ENCODE measurements around the gene ALPP.
"Not testable (repeated sequence)": the region's sequence is repeated elsewhere in the genome, so short reads cannot be mapped to it uniquely, and the experiment has no call there.

The ALPP gene

DNA sequence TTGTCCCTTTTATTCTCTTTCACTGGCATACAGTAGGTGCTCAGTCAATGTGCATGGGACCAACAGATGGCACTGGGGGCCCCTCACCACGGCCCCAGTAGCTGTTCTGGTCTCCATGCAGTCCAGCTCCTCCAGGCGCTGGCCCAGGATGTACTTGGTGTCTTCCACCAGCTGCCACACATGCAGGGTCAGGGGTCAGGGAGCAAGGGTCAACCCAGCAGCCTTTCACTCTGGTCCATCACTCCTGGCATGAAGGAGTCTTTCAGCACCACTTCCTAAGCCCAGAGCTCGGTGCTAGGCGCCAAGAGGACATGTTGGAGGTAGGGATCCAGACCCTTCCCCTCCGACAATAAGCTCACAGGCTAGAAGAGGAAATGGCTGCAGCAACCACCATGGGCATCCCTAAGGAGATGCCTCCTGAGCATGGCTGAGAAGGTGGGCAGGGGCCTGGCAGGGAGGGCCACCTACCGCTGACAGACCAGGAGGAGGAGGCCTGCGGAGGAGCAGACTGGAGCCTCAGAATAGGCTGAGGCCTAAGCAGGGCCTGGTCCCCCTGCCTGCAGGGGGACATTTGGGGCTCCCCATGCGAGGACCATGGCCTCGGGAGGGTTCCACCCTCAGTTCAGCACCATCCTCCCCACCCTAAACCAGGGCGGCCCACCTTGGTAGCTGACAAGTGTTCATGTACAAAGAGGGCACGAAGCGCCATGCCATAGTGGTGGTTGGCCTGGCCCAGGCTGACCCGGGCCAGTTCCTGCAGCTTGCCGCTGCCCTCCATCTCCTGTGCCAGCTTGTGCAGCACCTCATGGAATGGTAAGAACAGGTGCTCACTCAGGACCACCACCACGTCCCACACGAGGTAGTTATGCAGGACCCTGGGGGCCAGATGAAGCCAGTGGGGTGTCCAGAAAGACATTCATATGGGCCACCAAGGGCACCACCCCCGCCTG lies 38.2 kb downstream of the ALPP start:
- no peak for TF ChIP-seq JUND (IDR thresholded peaks at IDR 0.05; ENCODE audit: low read depth)
- in situ Hi-C loops (cut with HindIII; ENCODE audit: low pct_unique_long_range_greater_than_20kb, low sequenced_read_pairs), result no loop called here
- DNase-seq (ENCODE audit: low read depth in 1 of 2, low spot score in 1 of 2), result no peak

DNA sequence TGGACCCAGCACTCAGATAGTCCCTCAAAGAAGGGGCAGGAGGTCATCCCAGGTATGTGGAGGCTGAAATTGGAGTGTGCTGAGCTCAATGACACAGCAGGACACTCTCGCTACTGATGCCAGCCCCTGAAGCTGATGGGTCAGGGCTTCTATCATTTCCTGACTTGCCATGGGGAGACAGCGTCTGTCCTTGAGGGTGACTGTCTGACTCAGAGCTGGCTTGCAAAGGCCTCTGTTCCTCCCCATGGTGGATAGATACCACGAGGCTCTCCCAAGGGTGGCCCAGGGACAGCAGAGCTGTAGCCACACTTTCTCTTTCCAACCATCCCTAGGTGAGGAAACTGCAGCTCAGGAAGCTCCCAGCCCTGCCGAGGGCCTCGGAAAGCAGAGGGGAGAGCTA lies 38.9 kb downstream of the ALPP start:
- no peak for DNase-seq (ENCODE audit: low read depth in 1 of 2, low spot score in 1 of 2)
- in situ Hi-C loops (cut with HindIII; ENCODE audit: low pct_unique_long_range_greater_than_20kb, low sequenced_read_pairs), result no loop called here
- TF ChIP-seq JUND (IDR thresholded peaks at IDR 0.05; ENCODE audit: low read depth), result no peak

DNA sequence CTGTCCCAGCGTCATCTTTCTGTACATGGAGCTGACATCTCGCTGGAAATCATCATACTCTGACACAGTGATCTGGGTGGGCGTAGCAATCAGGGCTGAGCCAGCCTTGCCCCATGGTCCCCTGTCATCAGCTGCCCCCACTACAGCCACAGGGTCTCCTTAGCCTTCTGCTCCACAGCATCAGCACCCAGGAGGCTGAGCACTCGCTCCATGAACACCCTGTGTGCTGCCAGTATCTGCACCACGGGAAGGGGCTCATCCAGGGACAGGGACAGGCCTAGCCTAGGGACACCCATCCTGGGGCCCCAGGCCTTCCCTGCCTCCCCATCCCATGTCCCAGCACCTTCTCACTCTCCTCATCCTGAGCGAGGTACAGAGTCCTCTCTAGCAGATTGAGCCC lies 39.5 kb downstream of the ALPP start:
- in situ Hi-C loops (cut with HindIII; ENCODE audit: low pct_unique_long_range_greater_than_20kb, low sequenced_read_pairs), result no loop called here
- no peak for DNase-seq (ENCODE audit: low read depth in 1 of 2, low spot score in 1 of 2)
- TF ChIP-seq JUND (IDR thresholded peaks at IDR 0.05; ENCODE audit: low read depth), result no peak

DNA sequence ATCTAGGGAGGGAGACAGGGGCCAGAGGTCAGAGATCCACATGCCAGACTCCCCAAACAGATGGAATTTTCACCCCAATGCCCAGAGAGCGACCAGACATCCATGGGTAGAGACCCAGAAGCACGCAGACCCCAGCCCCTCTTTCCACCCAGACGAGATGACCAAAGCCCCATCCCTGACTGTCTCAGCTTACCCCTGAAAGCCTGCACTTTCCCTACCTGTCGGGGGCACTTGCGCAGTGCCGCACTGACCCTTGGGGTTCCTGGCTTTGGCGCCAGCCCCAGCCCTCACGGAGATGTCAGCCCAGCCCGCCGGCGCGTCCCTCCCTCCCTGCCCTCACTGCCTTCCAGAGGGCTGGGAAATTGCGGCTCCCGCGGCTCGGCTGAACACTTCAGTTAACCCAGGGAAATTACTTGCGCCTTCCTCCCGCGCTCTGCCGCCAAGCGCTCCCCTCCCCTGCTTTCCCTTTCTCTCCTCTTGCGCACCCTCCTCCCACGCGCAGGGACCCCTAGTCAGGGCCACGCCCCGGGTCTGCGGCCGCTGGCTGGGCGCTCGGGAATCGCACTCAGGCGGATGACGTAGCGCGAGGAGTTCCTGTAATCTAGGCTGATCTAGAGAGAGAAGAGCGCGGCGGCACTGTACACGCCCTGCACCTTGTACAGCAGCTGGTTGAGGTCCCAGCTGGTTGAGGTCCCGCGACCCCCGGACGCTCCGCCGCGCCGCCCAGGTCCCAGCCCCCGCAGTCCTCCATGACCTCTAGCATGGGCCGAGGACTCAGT lies 40.1 kb downstream of the ALPP start:
- DNase-seq (ENCODE audit: low read depth in 1 of 2, low spot score in 1 of 2), result no peak
- no peak for TF ChIP-seq JUND (IDR thresholded peaks at IDR 0.05; ENCODE audit: low read depth)
- in situ Hi-C loops (cut with HindIII; ENCODE audit: low pct_unique_long_range_greater_than_20kb, low sequenced_read_pairs), result no loop called here

DNA sequence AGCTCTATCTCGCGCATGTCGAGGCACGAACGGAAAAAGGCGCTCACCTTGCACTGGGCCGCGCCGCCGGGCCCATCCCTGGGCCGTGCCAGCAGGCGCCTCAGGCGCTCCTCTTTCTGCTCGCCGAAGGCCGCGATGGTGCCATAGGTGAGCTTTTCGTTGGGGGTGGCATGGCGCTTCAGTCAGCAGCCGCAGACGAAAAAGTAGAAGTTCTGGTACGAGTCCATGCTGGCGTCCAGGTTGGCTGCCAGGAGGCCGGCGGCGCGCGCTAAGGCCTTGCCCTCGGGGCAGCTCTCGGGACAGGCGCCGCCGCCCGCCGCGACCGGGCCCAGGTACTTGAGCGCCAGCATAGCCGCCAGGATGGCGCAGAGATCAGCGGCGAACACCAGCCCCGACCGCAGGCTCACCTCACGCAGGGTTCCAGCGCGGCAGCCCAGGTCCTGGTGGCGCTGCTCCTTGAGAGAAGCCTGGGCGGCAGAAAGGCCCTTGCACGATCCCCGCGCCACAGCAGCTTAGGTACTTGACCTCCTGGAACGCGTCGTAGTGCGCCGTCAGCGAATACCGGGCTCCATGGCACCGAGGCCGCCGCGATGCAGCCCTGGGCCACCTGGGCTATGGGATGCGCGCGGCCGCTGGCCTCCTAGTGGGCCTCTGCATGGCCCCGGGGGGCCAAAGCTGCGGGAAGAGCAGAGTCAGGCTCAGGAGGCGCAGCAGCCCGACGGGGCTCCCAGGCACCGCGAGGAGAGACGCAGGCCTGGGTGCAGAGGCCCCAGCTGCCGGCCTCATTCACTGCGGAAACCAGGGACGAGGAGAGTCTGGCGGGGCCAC lies 40.9 kb downstream of the ALPP start:
- in situ Hi-C loops (cut with HindIII; ENCODE audit: low pct_unique_long_range_greater_than_20kb, low sequenced_read_pairs), result no loop called here
- TF ChIP-seq JUND (IDR thresholded peaks at IDR 0.05; ENCODE audit: low read depth), result no peak
- DNase-seq (ENCODE audit: low read depth in 1 of 2, low spot score in 1 of 2), result no peak

DNA sequence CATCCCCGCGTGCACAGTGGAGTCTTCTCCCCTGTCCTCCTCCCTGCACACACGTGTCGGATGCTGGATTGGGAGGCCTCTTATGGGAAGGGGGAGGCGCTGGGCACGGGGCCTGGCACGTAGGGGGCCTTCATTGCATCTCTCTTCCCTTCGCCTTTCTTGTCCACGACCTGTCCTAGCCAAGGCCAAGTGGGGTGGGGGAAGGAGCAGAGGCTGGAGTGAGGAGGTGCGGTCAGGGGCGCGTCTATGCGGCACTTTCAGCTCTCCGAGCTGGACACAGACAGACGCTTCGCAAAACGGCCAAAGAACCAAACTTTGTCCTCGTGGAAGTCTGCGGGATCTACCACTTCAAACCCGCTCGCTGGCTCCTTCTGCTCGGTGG lies 41.5 kb downstream of the ALPP start:
- in situ Hi-C loops (cut with HindIII; ENCODE audit: low pct_unique_long_range_greater_than_20kb, low sequenced_read_pairs), result no loop called here
- TF ChIP-seq JUND (IDR thresholded peaks at IDR 0.05; ENCODE audit: low read depth), result no peak
- DNase-seq (ENCODE audit: low read depth in 1 of 2, low spot score in 1 of 2), result no peak

DNA sequence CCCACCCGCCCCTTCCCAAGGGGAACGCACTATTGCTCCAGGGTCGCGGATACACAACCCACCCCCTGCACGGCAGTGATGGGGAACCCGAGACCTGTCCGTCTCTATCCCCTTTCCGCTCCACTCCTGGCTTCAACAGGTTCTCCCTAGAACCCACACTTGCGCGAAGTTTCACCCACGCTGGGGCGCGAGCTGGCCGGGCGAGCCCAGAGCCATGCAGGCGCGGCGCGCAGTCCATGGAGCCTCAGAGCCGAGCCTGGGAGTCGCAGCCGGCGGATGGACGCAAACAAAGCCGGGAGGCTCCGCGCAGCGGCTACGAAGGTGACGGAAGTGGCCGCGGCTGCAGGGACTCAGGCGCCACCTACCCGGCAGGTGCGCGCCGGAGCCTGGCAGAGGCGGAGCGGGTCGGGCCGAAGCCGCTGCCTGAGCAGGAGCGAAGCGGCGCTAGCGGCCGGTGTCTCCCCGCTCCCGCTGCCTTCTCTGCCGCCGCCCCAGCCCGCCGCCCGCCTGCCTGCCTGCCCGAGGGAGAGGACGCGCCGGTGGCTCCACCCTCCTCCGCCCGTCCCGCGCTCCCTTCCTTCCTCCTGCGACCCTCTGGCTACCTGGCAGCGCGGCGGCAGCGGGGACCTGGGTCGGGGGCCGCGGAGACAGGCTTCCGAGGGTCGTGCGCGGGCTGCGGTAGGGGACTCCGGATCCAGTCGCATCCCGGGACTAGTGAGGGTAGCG lies 42.1 kb downstream of the ALPP start:
- no peak for TF ChIP-seq JUND (IDR thresholded peaks at IDR 0.05; ENCODE audit: low read depth)
- in situ Hi-C loops (cut with HindIII; ENCODE audit: low pct_unique_long_range_greater_than_20kb, low sequenced_read_pairs), result no loop called here
- peak; percentile 73 to 86 for DNase-seq (ENCODE audit: low read depth in 1 of 2, low spot score in 1 of 2)

DNA sequence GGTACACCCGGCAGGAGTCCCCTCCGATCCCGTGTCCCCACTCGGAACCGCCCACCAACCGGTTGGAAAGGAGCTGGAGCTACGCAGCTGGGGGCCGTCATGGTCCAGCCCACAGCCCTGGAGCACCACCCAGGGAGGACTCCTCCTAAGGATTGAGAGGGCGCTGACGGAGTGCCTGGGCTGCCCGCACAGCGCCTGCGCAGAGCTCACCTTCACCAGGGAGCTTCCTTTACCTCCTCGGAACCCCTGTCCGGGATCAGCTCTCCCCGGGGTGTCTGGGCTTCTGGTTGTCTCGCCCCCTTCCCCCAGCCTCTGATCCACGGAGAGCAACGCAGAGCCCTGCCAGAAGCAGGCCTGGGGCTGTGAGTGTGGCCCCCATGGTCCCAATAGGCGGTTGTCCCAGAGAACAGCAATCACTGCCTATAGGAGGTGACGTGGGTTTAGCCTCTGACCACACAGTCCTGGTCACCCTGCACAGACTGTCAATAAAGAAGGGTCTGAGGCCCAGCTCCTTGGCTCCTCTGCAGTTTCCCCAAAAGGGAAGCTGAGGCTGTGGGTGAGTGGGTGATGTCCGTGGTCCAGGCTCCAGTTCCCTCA lies 42.7 kb downstream of the ALPP start:
- DNase-seq (ENCODE audit: low read depth in 1 of 2, low spot score in 1 of 2), result peak; percentile 65 to 73
- in situ Hi-C loops (cut with HindIII; ENCODE audit: low pct_unique_long_range_greater_than_20kb, low sequenced_read_pairs), result no loop called here
- TF ChIP-seq JUND (IDR thresholded peaks at IDR 0.05; ENCODE audit: low read depth), result no peak

DNA sequence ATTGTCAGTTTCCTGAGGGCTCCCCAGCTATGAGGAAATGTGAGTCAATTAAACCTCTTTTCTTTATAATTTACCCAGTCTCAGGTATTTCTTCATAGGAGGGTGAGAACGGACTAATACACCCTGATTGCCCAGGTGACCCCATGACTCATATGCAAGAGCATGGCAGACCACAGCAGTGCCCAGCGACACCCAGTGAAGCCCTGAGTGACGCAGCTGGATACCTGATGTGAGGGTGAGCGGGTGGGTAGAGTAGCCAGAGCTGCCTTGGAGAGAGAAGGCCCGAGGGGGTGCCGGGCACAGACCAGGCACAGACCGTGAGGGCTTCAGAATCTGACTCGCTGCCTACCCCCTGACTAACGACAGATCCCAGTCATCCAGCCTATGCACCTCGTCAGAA lies 43.5 kb downstream of the ALPP start:
- in situ Hi-C loops (cut with HindIII; ENCODE audit: low pct_unique_long_range_greater_than_20kb, low sequenced_read_pairs), result no loop called here
- no peak for DNase-seq (ENCODE audit: low read depth in 1 of 2, low spot score in 1 of 2)
- no peak for TF ChIP-seq JUND (IDR thresholded peaks at IDR 0.05; ENCODE audit: low read depth)

DNA sequence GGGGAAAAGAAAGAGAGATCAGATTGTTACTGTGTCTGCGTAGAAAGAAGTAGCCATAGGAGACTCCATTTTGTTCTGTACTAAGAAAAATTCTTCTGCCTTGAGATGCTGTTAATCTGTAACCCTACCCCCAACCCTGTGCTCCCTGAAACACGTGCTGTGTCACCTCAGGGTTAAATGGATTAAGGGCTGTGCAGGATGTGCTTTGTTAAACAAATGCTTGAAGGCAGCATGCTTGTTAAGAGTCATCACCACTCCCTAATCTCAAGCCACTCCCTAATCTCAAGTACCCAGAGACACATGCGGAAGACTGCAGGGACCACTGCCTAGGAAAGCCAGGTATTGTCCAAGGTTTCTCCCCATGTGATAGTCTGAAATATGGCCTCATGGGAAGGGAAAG lies 44.4 kb downstream of the ALPP start:
- in situ Hi-C loops (cut with HindIII; ENCODE audit: low pct_unique_long_range_greater_than_20kb, low sequenced_read_pairs); DNase-seq (ENCODE audit: low read depth in 1 of 2, low spot score in 1 of 2): not testable (repeated sequence)

DNA sequence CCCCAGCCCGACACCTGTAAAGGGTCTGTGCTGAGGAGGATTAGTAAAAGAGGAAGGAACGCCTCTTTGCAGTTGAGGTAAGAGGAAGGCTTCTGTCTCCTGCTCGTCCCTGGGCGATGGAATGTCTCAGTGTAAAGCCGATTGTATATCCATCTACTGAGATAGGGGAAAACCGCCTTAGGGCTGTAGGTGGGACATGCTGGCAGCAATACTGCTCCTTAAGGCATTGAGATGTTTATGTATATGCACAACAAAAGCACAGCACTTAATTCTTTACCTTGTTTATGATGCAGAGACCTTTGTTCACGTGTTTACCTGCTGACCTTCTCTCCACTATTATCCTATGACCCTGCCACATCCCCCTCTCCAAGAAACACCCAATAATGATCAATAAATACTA lies 44.9 kb downstream of the ALPP start:
- DNase-seq (ENCODE audit: low read depth in 1 of 2, low spot score in 1 of 2); in situ Hi-C loops (cut with HindIII; ENCODE audit: low pct_unique_long_range_greater_than_20kb, low sequenced_read_pairs): not testable (repeated sequence)

All from T47D (cell line).